ENCODE results near the gene ZGPAT.

Gene ZGPAT

DNA sequence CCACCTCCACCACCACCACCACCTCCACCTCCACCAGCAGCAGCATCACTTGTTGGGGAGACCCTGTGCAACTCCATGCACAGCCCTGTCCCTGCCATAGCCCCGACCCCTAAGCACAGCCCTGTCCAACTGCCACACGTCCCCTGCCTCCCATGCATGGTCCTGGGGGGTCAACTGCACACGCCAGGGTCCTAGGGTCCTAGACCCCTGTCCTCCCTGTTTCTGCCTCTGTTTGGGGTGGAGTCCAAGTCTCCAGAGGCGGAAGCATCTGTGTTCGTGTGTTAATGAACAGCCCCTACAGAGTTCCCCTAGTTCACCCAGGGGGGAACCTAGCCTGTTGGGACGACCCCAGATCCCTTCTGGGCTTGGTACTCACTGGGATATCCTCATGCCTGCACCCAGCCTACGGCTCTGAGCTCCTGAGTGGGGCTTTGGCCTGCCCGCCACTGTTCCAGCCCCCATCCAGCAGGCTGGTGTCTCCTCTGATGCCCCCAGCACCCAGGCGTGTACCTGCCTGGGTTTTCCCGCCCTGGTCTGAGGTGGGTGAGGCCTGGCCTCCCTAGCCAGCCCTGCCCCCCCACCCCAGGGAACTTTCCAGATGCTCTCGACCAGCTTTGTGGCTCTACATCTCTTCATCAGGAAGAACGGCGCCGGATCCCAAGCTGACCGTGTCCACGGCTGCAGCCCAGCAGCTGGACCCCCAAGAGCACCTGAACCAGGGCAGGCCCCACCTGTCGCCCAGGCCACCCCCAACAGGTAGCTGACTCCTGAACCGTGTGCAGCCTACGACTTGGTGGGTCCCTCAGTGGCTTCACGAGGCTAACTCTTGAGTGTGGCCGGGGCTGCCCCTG lies 13.9 kb upstream of the ZGPAT start:
- no peak for FAIRE-seq

DNA sequence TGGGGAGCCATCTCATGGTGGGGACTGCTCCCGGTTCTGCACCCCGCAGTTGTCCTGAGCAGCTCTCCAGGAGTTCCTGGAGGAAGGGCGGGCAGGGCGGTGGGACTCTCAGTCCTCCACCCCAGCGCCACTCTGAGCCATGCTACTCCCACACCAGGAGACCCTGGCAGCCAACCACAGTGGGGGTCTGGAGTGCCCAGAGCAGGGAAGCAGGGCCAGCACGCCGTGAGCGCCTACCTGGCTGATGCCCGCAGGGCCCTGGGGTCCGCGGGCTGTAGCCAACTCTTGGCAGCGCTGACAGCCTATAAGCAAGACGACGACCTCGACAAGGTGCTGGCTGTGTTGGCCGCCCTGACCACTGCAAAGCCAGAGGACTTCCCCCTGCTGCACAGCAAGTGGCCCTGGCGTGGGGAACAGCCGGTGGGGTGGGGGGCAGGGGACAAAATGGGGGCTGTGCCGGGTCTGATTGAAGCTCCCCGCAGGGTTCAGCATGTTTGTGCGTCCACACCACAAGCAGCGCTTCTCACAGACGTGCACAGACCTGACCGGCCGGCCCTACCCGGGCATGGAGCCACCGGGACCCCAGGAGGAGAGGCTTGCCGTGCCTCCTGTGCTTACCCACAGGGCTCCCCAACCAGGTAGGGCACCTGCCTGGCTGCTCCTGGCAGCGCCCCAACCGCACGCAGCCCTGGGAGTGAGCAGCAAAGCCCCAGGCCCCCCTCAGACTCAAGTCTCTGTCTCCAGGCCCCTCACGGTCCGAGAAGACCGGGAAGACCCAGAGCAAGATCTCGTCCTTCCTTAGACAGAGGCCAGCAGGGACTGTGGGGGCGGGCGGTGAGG lies 13.0 kb upstream of the ZGPAT start:
- FAIRE-seq, result no peak

DNA sequence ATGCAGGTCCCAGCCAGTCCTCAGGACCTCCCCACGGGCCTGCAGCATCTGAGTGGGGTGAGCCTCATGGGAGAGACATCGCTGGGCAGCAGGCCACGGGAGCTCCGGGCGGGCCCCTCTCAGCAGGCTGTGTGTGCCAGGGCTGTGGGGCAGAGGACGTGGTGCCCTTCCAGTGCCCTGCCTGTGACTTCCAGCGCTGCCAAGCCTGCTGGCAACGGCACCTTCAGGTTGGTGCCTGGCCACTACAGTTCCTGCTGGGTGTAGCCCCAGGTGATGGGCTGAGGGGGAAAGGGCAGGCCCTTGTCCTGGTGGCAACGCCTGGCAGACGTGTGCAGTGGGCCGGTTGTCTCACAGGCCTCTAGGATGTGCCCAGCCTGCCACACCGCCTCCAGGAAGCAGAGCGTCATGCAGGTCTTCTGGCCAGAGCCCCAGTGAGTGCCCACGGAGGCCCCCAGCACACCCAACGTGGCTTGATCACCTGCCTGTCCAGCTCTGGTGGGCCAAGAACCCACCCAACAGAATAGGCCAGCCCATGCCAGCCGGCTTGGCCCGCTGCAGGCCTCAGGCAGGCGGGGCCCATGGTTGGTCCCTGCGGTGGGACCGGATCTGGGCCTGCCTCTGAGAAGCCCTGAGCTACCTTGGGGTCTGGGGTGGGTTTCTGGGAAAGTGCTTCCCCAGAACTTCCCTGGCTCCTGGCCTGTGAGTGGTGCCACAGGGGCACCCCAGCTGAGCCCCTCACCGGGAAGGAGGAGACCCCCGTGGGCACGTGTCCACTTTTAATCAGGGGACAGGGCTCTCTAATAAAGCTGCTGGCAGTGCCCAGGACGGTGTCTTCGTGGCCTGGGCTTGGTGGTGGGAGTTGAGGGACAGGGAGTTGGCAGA lies 12.2 kb upstream of the ZGPAT start:
- no peak for FAIRE-seq

DNA sequence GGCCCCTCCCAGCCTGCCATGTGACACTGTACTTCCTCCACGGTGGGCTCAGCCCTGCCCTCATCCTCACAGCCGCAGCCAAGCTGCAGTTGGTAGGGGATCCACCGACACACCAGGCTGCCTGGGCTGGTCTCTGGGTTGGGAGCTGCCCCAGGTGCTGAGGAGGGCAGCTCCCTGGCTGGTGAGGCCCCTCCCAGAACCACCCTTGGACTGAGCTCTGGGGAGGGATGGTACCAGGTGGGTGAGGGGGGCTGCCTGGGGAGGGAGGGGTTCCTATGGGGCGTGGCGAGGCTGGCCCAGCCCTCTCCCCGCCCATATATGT lies 11.6 kb upstream of the ZGPAT start:
- no peak for FAIRE-seq

DNA sequence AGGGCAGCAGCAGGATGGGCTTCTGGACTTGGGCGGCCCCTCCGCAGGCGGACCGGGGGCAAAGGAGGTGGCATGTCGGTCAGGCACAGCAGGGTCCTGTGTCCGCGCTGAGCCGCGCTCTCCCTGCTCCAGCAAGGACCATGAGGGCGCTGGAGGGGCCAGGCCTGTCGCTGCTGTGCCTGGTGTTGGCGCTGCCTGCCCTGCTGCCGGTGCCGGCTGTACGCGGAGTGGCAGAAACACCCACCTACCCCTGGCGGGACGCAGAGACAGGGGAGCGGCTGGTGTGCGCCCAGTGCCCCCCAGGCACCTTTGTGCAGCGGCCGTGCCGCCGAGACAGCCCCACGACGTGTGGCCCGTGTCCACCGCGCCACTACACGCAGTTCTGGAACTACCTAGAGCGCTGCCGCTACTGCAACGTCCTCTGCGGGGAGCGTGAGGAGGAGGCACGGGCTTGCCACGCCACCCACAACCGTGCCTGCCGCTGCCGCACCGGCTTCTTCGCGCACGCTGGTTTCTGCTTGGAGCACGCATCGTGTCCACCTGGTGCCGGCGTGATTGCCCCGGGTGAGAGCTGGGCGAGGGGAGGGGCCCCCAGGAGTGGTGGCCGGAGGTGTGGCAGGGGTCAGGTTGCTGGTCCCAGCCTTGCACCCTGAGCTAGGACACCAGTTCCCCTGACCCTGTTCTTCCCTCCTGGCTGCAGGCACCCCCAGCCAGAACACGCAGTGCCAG lies 11.0 kb upstream of the ZGPAT start, which contains the start of gene TNFRSF6B:
Gene TNFRSF6B, plus strand, starts transcription at position 25 of the 729 bp plus-strand sequence. Its CDS starts 116 bp downstream, at position 141.
- FAIRE-seq, result no peak

DNA sequence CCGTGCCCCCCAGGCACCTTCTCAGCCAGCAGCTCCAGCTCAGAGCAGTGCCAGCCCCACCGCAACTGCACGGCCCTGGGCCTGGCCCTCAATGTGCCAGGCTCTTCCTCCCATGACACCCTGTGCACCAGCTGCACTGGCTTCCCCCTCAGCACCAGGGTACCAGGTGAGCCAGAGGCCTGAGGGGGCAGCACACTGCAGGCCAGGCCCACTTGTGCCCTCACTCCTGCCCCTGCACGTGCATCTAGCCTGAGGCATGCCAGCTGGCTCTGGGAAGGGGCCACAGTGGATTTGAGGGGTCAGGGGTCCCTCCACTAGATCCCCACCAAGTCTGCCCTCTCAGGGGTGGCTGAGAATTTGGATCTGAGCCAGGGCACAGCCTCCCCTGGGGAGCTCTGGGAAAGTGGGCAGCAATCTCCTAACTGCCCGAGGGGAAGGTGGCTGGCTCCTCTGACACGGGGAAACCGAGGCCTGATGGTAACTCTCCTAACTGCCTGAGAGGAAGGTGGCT lies 10.4 kb upstream of the ZGPAT start:
- no peak for FAIRE-seq

DNA sequence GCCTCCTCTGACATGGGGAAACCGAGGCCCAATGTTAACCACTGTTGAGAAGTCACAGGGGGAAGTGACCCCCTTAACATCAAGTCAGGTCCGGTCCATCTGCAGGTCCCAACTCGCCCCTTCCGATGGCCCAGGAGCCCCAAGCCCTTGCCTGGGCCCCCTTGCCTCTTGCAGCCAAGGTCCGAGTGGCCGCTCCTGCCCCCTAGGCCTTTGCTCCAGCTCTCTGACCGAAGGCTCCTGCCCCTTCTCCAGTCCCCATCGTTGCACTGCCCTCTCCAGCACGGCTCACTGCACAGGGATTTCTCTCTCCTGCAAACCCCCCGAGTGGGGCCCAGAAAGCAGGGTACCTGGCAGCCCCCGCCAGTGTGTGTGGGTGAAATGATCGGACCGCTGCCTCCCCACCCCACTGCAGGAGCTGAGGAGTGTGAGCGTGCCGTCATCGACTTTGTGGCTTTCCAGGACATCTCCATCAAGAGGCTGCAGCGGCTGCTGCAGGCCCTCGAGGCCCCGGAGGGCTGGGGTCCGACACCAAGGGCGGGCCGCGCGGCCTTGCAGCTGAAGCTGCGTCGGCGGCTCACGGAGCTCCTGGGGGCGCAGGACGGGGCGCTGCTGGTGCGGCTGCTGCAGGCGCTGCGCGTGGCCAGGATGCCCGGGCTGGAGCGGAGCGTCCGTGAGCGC lies 9.8 kb upstream of the ZGPAT start:
- FAIRE-seq, result no peak

DNA sequence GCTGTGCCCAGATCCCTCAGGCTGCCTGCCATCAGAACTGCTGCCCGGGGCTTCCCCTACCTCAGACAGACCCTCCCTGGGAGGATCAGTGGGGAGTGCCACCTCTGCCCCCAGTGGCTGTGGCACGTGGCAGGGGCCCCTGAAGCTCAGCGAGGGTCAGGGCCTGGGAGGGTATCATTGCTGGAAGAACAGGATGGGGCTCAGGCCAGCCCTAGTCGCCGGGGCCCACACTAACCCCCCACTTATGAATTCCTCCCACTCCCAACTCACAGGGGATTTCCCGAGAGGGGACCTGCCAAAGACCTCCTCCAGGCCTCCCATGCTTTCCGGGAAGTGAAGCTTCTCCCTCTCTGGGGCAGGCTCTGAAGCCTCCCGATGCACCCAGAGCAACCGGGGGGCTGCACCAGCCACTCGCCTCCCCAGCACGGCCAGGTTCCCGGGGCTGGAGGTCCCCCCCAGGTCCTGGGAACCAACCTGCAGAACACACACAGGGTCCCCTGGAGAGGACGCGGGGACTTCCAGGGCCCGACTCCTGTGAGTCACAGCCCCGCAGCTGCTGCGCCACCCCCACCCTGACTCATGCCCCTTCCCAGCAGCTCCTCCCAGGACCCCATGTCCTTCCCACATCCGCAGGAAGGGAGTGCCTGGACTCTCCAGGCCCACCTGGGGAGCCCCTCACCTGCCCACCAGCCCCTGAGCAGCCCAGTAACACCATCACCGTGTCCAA lies 8.9 kb upstream of the ZGPAT start:
- FAIRE-seq, result no peak

DNA sequence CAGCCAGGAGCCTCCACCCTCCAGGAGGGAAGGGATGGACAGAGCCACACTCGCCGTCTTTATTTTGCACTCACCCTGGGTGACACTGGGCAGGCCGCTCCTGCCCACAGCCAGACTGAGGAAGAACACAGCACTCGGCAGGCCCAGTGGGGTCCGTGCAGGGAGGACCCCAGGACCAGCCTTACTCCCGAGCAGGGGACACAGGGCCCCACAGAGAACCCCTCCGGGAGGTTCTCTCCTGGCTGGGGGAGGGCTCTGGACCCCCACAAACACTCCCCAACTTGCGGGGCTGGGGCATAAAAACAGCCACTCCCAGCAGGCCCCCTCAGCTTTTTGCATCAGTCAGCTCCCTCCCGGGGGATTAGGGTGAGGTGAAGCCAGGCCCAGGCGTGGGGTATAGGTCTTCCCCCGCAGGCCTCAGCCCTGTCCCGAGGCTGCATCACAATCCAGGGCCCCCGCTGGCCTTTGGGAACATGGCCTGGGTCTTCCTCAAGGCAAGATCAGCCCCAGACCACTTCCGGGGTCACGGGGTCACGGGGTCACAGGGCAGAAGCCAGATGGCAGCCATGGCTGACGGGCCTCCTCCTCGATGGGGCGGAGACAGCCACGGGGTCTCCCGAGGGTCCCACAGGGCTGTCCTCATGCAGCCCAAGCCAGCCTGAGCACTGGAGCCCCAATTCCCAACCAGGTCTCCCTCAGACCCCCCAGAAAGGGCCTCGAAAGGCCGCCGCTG lies 8.2 kb upstream of the ZGPAT start:
- no peak for FAIRE-seq

DNA sequence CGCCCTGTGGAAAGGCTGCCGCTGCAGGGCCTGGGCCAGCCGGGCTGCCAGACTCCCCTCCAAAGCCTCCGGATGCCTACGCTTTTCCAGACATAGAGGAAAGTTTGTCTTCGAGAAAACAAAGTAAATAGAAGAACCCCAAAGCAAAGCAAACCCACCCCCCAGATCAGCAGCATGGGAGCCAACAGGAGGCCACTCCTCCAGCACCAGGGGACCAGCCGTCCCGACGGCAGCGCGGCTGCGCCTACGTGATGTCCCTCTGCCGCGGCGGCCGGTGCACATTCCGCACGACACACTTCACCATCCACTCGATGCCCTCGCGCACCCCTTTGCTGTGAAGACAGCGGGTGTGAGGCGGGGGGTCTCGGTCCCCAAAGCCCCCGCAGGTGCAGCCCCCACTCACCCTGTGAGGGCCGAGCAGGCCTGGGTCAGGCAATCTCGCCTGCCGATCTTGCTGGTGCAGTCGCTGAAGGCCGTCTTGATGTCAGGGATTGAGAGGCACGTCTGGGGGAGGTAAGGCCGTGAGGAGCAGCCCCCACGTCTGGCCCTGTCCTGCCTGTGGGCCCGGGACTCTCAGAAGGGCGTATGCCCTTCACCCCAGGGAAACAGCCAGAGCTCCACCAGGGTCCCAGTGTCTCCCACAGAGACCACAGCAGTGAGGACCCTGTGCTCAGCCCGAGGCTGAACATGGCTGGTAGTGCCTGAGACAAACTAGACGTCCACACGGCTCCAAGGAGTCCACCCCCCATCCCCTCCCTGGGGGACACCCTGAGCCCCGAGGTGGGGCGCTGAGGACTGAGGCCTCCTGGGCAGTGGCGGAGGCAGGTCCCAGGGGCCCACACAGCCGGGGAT lies 7.4 kb upstream of the ZGPAT start:
- no peak for FAIRE-seq

DNA sequence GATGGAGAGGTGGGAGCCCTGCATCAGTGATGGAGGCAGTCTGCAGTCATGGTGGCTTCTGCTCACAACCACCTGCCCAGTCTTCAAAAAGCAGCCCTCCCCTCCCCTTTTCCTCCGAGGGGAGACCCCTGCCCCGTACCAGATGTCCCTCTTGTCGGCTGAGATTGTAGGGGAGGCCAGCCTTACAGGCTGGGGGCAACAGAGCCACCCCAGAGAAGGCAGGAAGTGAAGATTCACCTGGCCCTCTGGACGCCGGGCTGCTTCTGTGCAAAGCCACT lies 6.8 kb upstream of the ZGPAT start:
- FAIRE-seq, result no peak

DNA sequence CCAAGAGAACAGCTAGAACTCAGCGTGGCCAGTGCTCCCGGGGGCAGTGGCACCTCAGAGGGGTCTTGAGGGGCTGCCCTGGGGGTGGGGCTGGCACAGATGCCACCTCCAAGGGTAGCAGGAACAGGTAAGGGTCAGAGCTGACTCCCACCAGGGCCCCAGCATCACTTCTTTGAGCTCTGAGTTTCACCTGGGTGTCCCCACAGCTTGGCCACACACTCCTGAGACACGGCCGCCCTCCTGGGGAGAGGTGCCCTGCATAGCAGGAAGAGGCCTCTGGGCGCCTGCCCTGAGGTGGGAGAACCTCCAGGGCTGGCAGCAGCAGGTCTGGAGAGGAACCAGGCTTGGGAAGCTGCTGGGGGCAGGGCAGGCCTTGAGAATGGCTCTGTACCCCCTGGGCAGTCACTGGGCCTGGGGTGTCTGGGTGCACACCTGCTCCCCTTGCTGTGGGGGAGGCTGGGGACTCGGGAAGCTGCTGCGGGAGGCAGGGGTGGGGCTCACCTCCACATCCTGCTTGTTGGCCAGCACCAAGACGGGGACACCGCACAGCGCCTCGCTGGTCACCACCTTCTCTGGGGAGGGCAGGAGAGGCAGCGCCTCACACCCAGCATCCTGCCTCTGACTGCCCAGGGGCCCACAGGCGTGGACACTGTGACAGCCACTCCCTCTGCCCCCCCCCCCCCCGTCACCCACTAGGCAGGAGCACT lies 6.4 kb upstream of the ZGPAT start:
- no peak for FAIRE-seq

DNA sequence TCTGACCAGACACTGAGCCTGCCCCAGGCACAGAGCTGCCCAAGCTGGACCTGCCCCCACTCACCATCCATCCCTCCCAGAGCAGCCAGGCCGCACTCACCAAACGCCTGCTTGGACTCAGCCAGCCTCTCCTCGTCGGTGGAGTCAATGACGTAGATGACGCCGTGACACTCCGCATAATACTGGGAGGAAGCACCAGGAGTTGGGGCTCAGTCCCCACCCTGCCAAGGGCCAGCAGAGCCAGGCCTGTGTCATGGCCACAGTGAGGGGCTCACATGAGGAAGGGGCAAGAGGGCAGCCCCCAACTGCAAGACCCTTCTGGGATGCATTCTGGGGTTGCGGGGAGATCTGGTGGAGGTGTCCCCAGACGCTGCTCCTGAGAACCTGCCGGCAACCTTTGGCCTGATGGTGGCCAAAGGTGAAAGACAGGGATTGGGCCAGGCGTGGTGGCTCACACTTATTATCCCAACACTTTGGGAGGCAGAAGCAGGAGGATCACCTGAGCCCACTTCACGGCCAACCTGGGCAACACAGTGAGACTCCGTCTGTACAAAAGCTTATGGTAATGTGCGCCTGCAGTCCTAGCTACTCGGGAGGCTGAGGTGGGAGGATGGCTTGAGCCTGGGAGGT lies 5.7 kb upstream of the ZGPAT start:
- FAIRE-seq, result no peak

DNA sequence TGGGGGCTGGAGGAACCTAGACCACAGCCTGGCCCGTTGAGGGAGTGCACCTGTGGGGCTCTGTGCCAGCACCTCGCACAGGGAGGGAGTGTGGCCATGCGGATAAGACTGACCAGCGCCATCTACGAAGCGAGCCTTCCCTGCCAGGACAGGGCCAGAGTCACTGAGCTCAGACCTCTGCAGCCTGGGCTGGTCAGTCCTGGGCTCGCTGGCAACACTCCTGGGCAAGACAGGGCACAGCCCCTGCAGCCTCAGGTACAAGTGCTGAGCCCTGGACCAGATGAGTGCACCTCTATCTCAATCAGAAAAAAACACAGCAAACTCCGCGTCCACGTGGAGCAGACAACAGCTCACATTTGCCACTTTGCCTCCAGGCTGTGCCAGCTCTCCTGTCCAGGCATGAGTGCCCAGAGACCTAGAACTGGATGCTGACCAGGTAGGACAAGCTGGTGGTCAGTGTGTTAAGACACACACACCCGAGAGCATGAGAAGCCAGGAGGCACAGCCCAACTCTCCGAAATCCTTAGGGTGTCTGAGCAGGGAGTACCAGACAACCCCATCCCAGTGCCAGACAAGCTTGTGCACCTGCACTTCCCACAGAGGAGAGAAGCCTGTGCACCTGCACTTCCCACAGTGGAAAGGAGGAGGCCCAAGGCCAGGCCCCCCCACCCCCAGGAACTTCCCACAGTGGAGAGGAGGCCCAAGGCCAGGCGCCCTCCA lies 4.9 kb upstream of the ZGPAT start:
- FAIRE-seq, result no peak

DNA sequence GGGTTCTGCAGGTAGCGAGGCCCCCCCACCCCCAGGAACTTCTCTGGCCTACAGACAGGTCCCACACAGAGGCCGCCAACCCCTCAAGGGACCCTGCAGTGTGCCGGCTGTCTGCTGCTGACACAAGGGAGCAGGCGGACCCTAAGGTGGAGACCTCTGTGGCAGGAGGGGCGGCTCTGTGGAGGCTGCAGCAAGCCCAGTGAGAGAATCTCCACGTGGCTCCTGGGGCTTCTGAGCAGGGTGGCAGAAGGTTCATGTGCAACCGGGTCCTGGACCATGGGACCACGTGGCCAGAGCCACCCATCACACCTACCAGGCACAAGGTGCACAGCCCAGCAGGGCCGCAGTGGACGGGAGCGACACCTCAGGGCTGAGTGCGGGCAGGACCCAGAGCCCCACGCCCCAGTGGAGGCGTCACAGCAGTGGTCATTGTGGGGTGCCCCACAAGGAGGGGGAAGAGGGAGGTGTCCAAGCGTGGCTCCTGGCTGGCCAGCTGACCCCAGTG lies 4.3 kb upstream of the ZGPAT start:
- no peak for FAIRE-seq

DNA sequence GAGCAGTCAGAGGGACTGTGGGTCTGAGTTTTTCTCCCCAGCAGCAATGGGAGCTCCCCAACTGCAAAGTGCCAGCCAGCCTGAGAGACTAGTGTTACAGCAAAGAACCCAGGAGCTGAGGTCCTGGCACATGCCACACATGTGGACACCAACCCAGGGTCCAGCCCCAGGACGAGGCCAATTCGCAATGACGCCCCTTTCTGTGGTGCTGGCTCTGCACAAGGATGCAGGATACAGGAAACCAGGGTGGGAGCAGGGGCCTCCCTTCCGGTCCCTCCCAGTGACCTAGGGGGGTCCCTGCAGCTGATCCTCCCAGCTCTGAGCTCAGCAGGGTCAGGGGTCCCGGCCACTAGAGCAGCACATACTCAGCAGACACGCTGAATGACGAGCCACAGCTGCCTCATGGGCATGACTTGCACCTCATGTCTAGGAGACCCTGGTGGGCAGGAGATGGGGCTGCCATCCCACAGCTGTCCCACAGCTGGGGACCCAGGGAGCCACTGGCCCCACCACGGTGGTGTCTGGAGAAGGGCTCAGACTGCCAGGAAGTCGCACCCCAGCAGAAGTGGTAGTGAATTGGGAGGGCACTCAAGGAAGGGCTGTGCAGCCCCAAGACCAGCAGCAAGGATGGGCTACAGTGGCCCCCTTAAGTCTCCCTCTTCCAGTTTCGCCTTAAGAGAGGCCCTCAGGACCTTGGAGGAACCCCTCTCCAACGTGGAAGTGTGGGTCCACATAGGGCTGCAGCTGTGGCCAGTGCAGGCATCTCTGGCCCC lies 3.7 kb upstream of the ZGPAT start:
- no peak for FAIRE-seq

DNA sequence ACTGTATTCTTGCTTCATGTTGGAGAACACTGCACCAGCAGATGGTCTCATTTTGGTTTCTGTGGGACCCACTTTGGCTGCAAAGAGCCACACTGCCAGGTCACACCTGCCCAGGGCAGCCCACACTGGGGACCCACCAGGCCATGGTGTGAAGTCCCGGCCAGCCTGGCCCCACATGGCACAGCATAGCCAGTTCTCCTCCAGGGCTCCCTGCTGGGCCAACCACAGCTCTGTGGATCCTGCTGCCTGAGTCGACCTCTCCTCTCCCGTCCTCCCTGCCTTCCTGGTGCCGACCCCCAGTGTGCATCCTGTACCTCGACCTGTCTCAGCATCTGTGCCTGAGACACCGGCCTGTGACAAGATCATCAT lies 3.1 kb upstream of the ZGPAT start:
- no peak for FAIRE-seq

Measured in endometrium (tissue), 2 donors.